HFFc6 (cell line): Measurements from ENCODE around the gene MAP3K4. TPM values are rescaled to one million over a fixed set of nuclear protein-coding genes. Genes with fewer than 3 reads are reported as not detected.
A peak's percentile ranks its signal among the peaks of the same experiment; 100 is the strongest.
"Not testable (repeated sequence)": the region's sequence is repeated elsewhere in the genome, so short reads cannot be mapped to it uniquely, and the experiment has no call there.

ENCODE experiments used
- DNase-seq: peaks from one replicate; pipeline ENCODE4 v3.0.0-alpha.2; 2018
- H3K27ac Mint-ChIP-seq: 2 replicates; pipeline ENCODE4 v1.8.0; 2020; ENCODE audit warnings: mild to moderate bottlenecking, mixed read lengths
- H3K27me3 Mint-ChIP-seq: 2 replicates; pipeline ENCODE4 v1.8.0; 2021; ENCODE audit warnings: mild to moderate bottlenecking, moderate library complexity, mixed read lengths; ENCODE audit not compliant: insufficient read depth
- H3K36me3 Mint-ChIP-seq: 2 replicates; pipeline ENCODE4 v1.8.0; 2021; ENCODE audit warnings: low read depth, mixed read lengths
- H3K4me1 Mint-ChIP-seq: 2 replicates; pipeline ENCODE4 v1.8.0; 2020; ENCODE audit warnings: low read depth, mixed read lengths
- H3K4me3 Mint-ChIP-seq: 2 replicates; pipeline ENCODE4 v1.8.0; 2020; ENCODE audit warnings: mild to moderate bottlenecking, moderate library complexity, mixed read lengths
- H3K9me3 Mint-ChIP-seq: 2 replicates; pipeline ENCODE4 v1.8.0; 2020; ENCODE audit warnings: mild to moderate bottlenecking, mixed read lengths
- CTCF ChIP-seq: fragments of 200-600 bp; sonication (generic); IDR thresholded peaks from 2 replicates; pipeline ENCODE4 v1.5.0; 2021; ENCODE audit warnings: antibody characterized with exemption, mild to moderate bottlenecking
- total RNA-seq, 6 experiments: library from RNA; stranded (reverse); fragmentation: NEBNext Ultra II Directional; extraction: Animal tissue kit (Norgen Biotek cat#: 25700); gene quantifications; 2 replicates in 1 of 6; 3 replicates in 5 of 6; pipeline ENCODE4 v1.2.3, GENCODE V29; 2021

Gene MAP3K4
- total RNA-seq, 6 experiments from 2014 or later = 16.8 to 26.2 (median 22.3) TPM

DNA sequence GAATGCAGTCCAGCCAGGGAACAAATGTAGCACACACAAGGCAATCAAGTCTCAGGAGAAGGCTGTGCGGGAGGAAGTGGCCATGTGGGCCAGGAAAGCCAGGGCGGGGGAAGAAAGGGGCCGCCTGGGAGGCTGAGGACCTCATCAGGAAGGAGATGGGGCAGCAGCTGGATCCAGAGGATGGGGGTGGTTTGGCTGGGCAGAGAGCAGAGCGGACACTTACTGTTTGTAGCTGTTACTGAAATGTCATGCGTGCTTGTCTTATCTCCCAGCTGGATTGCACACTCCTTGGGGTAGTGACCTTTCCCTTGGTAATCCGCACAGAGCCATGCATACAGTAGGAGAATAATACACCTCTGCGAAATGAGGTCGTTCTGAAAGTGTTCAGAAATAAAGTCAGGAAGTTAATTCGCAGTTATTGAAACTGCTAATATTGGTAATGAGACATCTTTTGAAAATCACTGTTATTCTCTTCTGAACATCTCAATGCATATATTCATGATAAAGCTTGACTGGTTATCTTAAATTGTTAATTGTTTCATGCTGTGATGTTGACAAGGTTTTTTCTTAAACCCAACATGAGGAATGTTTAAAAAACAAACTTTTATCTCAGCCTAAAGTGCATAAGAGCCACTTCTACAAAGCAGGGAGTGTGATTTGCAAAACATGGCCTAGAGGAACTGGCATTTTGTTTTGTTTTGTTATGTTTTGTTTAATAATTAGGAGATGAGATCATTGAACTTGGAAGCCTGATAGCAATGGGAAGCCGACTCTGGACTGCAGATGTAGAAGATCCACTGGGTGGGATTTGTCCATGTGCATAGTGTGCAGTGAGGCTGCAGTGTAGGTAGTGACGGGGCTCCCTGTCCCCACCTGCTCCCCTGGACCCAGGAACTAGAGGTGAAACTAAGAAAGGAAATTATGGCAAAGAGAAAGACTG lies 18.0 kb upstream of the MAP3K4 start:
- DNase-seq = peak; percentile 40
- Mint-ChIP-seq H3K27ac (peak overlapping the region; percentile 92), H3K4me1 (peaks cover 59% of the 10 kb centered on the region), H3K27me3 (peaks cover 21% of the 10 kb centered on the region; the same call in 1 of the 2 replicates), H3K4me3 (peak overlapping the region; percentile 50), H3K9me3 (no peaks in the 10 kb centered on the region), H3K36me3 (no peaks in the 10 kb centered on the region)
- TF ChIP-seq CTCF = no peak

DNA sequence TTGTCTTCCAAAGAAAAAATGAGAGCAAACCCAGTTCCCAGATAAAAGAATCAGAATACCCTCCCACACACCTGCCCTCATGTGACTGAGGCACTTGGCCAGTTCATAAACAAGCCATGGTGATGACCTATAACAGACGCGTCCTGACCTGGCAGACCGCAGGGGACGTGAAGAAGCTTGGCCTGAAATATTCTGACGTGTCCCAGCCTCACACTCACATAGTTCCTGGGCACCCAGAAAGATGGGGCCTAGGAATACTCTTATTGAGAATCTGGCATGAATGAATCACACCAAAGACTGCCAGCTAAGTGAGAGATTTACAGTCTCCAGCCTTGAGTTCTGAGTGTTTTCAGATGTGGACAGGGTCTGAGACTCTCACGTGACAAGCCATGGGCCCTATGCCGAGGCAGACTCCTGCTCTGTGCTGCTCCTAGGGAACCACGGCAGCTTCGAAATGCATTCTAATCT lies 17.2 kb upstream of the MAP3K4 start:
- H3K9me3 Mint-ChIP-seq = no peaks in the 10 kb centered on the region
- H3K4me3 Mint-ChIP-seq = peak overlapping the region; percentile 50
- DNase-seq = peak; percentile 98
- H3K27ac Mint-ChIP-seq = peak overlapping the region; percentile 92
- no peaks in the 10 kb centered on the region for H3K36me3 Mint-ChIP-seq
- no peak for TF ChIP-seq CTCF
- H3K27me3 Mint-ChIP-seq = peaks cover 21% of the 10 kb centered on the region; the same call in 1 of the 2 replicates
- peaks cover 66% of the 10 kb centered on the region for H3K4me1 Mint-ChIP-seq

- Mint-ChIP-seq H3K36me3 (no peaks in the 10 kb centered on the region), H3K27me3 (peaks cover 16% of the 10 kb centered on the region; the same call in 1 of the 2 replicates), H3K27ac (peak overlapping the region; percentile 92), H3K4me3 (no peak overlapping the region), H3K4me1 (peaks cover 70% of the 10 kb centered on the region), H3K9me3 (no peaks in the 10 kb centered on the region)
- TF ChIP-seq CTCF = no peak
- DNase-seq = no peak
These were observed 16.4 kb upstream of the MAP3K4 start for GRCh38 chr6:160975162-160975561.

DNA sequence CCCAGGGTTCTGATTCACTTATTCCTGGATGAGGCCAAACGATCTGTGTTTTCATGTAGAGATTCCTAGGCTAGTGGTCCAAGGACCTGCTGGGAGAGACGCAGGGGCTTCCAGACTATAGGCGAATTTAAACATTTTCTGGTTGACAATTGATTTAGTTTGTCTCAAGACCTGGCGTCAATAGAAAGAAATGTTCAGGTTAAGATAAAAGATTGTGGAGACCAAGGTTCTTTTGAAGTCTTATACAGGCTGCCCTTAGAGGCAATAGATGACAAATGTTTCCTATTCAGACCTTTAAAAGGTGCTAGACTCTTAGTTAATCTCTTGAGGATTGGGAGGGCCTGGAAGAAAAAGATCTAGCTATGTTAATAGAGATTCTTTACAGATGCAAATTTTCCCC lies 15.6 kb upstream of the MAP3K4 start:
- not testable (repeated sequence) for H3K4me3 Mint-ChIP-seq

DNA sequence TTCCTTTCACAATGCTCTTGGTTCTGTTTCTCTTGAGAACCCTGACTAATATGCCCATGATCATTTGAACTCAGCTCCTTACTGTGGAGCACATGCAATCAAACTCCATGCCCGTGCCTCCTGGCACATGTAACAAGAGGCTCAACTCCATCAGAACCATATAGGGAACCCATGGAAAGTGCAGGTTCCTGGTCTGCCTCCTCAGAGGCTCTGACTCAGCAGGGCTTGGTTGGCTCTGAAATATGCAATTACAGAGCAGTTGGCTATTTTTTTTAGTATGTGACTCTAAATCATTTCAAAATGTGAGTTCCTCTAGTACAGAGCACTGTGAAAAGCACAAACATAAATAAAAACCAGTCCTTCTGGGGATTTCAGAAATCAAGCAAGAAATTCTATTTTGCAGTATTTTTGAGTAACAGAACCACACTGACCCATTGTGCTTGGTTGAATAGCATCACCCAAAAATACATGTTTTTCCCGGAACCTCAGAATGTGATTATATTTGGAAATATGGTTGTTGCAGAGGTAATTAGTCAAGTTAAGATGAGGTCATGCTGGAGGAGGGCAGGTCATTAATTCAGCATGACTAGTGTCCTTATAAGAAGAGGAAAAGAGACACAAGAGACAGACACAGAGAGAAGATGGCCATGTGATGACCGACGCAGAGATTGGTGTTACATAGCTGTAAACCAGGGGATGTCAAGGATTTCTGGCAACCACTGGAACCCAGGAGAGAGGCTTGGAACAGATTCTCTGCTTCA lies 13.2 kb upstream of the MAP3K4 start:
- H3K4me1 Mint-ChIP-seq = peaks cover 47% of the 10 kb centered on the region
- H3K9me3 Mint-ChIP-seq = peaks cover 13% of the 10 kb centered on the region
- no peak for TF ChIP-seq CTCF
- peaks cover 19% of the 10 kb centered on the region for H3K27me3 Mint-ChIP-seq
- DNase-seq = peak; percentile 78
- H3K4me3 Mint-ChIP-seq = peak overlapping the region; percentile 57
- H3K27ac Mint-ChIP-seq = peak overlapping the region; percentile 63
- peaks cover 8% of the 10 kb centered on the region for H3K36me3 Mint-ChIP-seq

More for the DNA sequence above, 15.6 kb upstream of the MAP3K4 start:
- not testable (repeated sequence) for H3K36me3 Mint-ChIP-seq, H3K27ac Mint-ChIP-seq, DNase-seq, H3K9me3 Mint-ChIP-seq
- Mint-ChIP-seq H3K4me1 (peaks cover 70% of the 10 kb centered on the region), H3K27me3 (peaks cover 18% of the 10 kb centered on the region; the same call in 1 of the 2 replicates)
